Measurements from ENCODE around the gene SMARCAD1. TPM values are rescaled to one million over a fixed set of nuclear protein-coding genes. Genes with fewer than 3 reads are reported as not detected.

The SMARCAD1 gene
- total and polyA plus RNA-seq, 9 of the 15 experiments (the other 6 are each of a cell fraction or from before 2014, with no cell fraction given), result 11.2 to 52.2 (median 34.6) TPM

DNA sequence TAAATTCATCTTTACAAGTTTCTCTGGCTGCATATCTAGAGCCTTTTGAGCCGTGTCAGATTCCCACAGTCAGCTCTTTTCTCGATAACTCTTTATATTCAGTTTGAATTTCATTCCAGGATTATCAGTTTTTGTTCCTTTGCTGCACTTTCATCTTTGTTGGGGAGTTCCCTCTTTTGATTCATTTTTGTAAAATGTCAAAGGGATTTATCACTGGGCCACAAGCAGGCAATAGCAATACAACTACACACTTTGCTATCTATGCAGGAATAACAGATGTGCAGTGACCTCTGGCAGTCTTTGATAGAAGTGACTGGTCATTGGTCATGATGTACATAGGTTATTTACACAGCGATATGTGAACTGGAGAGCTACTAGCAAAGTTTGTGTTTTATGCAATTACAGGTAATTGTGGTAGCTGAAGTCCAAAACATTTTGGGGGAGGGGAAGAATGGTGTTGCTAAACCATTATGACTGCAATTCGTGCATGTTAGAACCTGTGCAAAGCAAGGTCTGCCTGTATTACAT is 91.1 kb downstream of the SMARCAD1 start (continued):
- TF ChIP-seq JUN (IDR thresholded peaks at IDR 0.05; ENCODE audit: borderline replicate concordance, low read depth, low read length) (no peak), JUN (CRISPR knock-in tag; IDR thresholded peaks at IDR 0.05; ENCODE audit: borderline replicate concordance) (no peak), HDGF (IDR thresholded peaks at IDR 0.05) (no peak), ZFP1 (CRISPR knock-in tag; IDR thresholded peaks at IDR 0.05) (no peak), FOXM1 (IDR thresholded peaks at IDR 0.05; ENCODE audit: low read depth) (peak; percentile 78), FOXM1 (CRISPR knock-in tag; IDR thresholded peaks at IDR 0.05; ENCODE audit: low read depth) (no peak), TAF15 (IDR thresholded peaks at IDR 0.05; ENCODE audit: low read depth, low read length) (no peak), ZBTB5 (IDR thresholded peaks at IDR 0.05) (no peak), ZNF23 (CRISPR knock-in tag; IDR thresholded peaks at IDR 0.05) (no peak), GTF2B (IDR thresholded peaks at IDR 0.05; ENCODE audit: extremely low read depth, insufficient read length) (no peak), MGA (IDR thresholded peaks at IDR 0.05) (no peak), ZNF184 (CRISPR knock-in tag; IDR thresholded peaks at IDR 0.05) (no peak)
- TF ChIP-seq, protein P1, sequence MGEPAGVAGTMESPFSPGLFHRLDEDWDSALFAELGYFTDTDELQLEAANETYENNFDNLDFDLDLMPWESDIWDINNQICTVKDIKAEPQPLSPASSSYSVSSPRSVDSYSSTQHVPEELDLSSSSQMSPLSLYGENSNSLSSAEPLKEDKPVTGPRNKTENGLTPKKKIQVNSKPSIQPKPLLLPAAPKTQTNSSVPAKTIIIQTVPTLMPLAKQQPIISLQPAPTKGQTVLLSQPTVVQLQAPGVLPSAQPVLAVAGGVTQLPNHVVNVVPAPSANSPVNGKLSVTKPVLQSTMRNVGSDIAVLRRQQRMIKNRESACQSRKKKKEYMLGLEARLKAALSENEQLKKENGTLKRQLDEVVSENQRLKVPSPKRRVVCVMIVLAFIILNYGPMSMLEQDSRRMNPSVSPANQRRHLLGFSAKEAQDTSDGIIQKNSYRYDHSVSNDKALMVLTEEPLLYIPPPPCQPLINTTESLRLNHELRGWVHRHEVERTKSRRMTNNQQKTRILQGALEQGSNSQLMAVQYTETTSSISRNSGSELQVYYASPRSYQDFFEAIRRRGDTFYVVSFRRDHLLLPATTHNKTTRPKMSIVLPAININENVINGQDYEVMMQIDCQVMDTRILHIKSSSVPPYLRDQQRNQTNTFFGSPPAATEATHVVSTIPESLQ (CRISPR knock-in tag; IDR thresholded peaks at IDR 0.05), result no peak

Measured in K562 (cell line).